Astrocyte (in vitro differentiated cells and primary cell): ENCODE data around the gene TRIM67. TPM values are rescaled to one million over a fixed set of nuclear protein-coding genes. Genes with fewer than 3 reads are reported as not detected.

Experiments
- DNase-seq: peaks from one replicate; pipeline ENCODE4 v3.0.0-alpha.2; 2010; ENCODE audit warnings: low read depth
- FAIRE-seq: peaks from 2 replicates; lab custom pipeline; 2011; peaks lifted over from hg19 to GRCh38; lab: Jason Lieb, UNC
- H2AFZ ChIP-seq: 2 replicates; pipeline ENCODE4 v1.6.0; 2012; ENCODE audit warnings: low read depth, low read length, inconsistent platforms
- H3K27ac ChIP-seq: 2 replicates; pipeline ENCODE4 v1.5.1; 2011; ENCODE audit warnings: low read depth, low read length, inconsistent platforms
- H3K27me3 ChIP-seq: 2 replicates; pipeline ENCODE4 v1.6.0; 2011; ENCODE audit warnings: low read length, inconsistent platforms; ENCODE audit not compliant: insufficient read depth
- H3K36me3 ChIP-seq: 2 replicates; pipeline ENCODE4 v1.5.1; 2011; ENCODE audit warnings: low read length, inconsistent platforms; ENCODE audit not compliant: insufficient read depth
- H3K4me1 ChIP-seq: 2 replicates; pipeline ENCODE4 v1.5.1; 2011; ENCODE audit warnings: low read length, inconsistent platforms; ENCODE audit not compliant: insufficient read depth
- H3K4me2 ChIP-seq: 2 replicates; pipeline ENCODE4 v1.6.0; 2012; ENCODE audit warnings: low read length, inconsistent platforms
- H3K4me3 ChIP-seq: 2 replicates; pipeline ENCODE4 v1.5.1; 2011; ENCODE audit warnings: low read depth, mild to moderate bottlenecking, low read length, inconsistent platforms; ENCODE audit not compliant: insufficient read depth
- H3K79me2 ChIP-seq: 2 replicates; pipeline ENCODE4 v1.6.0; 2012; ENCODE audit warnings: mild to moderate bottlenecking, low read length, inconsistent platforms; ENCODE audit not compliant: insufficient read depth
- H3K9ac ChIP-seq: 2 replicates; pipeline ENCODE4 v1.6.0; 2012; ENCODE audit warnings: mild to moderate bottlenecking, low read length, inconsistent platforms
- H3K9me3 ChIP-seq: 2 replicates; pipeline ENCODE4 v1.5.1; 2012; ENCODE audit warnings: low read depth, mild to moderate bottlenecking, low read length, inconsistent platforms; ENCODE audit not compliant: insufficient read depth
- H4K20me1 ChIP-seq: 2 replicates; pipeline ENCODE4 v1.6.0; 2012; ENCODE audit warnings: low read length, inconsistent platforms; ENCODE audit not compliant: insufficient read depth
- H3K27ac Mint-ChIP-seq: one replicate; pipeline ENCODE4 v1.8.0; 2021; ENCODE audit warnings: mild to moderate bottlenecking, mixed read lengths; ENCODE audit not compliant: unreplicated experiment
- H3K27me3 Mint-ChIP-seq: one replicate; pipeline ENCODE4 v1.8.0; 2021; ENCODE audit warnings: low read depth, mixed read lengths; ENCODE audit not compliant: unreplicated experiment
- H3K36me3 Mint-ChIP-seq: one replicate; pipeline ENCODE4 v1.8.0; 2021; ENCODE audit warnings: low read depth, mixed read lengths; ENCODE audit not compliant: unreplicated experiment
- H3K4me1 Mint-ChIP-seq: one replicate; pipeline ENCODE4 v1.8.0; 2021; ENCODE audit warnings: low read depth, mixed read lengths; ENCODE audit not compliant: unreplicated experiment
- H3K4me3 Mint-ChIP-seq: one replicate; pipeline ENCODE4 v1.8.0; 2021; ENCODE audit warnings: mild to moderate bottlenecking, moderate library complexity, mixed read lengths; ENCODE audit not compliant: unreplicated experiment
- H3K9me3 Mint-ChIP-seq: one replicate; pipeline ENCODE4 v1.8.0; 2021; ENCODE audit warnings: mild to moderate bottlenecking, mixed read lengths; ENCODE audit not compliant: unreplicated experiment
- EZH2 ChIP-seq: IDR thresholded peaks from 2 replicates; pipeline ENCODE4 v1.6.1; 2012; ENCODE audit warnings: mild to moderate bottlenecking, low read length, inconsistent platforms; ENCODE audit not compliant: insufficient read depth
- total RNA-seq: library from RNA; stranded (reverse); gene quantifications from 2 replicates; pipeline ENCODE4 v1.2.1, GENCODE V29; 2021
- TF ChIP-seq, protein P1 (sequence below): IDR thresholded peaks from 2 replicates; pipeline ENCODE4 v1.5.1; 2011; ENCODE audit warnings: low read depth, mild to moderate bottlenecking, inconsistent platforms, low read length, moderate library complexity; ENCODE audit not compliant: insufficient read depth

TRIM67 gene
- total RNA-seq, 1 donor from 2014 or later, result 0.89 TPM

DNA sequence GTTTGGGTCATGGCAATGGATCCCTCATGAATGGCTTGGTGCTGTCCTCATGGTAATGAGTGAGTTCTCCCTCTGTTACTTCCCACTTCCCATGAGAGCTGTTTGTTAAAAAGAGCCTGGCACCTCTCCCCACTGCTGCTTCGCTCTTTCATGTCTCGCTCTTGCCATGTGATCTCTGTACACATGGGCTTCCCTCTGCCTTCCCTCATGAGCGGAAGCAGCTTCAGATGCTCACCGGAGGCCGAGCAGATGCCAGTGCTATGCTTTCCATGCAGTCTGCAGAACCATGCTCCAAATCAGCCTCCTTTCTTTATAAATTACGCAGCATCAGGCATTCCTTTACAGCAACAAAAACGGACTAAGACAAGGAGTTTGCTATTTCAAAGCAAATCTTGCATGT is 64.3 kb downstream of the TRIM67 start:
- H3K9me3 ChIP-seq, result no peaks in the 10 kb centered on the region
- Mint-ChIP-seq H3K27me3 (no peaks in the 10 kb centered on the region), H3K9me3 (no peaks in the 10 kb centered on the region), H3K27ac (no peak overlapping the region), H3K4me1 (no peaks in the 10 kb centered on the region), H3K36me3 (peaks cover 22% of the 10 kb centered on the region), H3K4me3 (peak overlapping the region; percentile 5)
- no peaks in the 10 kb centered on the region for H3K27me3 ChIP-seq
- H3K4me3 ChIP-seq, result no peak overlapping the region
- peaks cover 4% of the 10 kb centered on the region for H3K79me2 ChIP-seq
- H3K9ac ChIP-seq, result no peak overlapping the region
- no peak for FAIRE-seq
- H3K4me1 ChIP-seq, result no peaks in the 10 kb centered on the region
- no peak overlapping the region for H3K4me2 ChIP-seq
- no peak overlapping the region for H3K27ac ChIP-seq
- peaks cover 17% of the 10 kb centered on the region for H3K36me3 ChIP-seq
- H2AFZ ChIP-seq, result no peak overlapping the region
- TF ChIP-seq, protein P1, sequence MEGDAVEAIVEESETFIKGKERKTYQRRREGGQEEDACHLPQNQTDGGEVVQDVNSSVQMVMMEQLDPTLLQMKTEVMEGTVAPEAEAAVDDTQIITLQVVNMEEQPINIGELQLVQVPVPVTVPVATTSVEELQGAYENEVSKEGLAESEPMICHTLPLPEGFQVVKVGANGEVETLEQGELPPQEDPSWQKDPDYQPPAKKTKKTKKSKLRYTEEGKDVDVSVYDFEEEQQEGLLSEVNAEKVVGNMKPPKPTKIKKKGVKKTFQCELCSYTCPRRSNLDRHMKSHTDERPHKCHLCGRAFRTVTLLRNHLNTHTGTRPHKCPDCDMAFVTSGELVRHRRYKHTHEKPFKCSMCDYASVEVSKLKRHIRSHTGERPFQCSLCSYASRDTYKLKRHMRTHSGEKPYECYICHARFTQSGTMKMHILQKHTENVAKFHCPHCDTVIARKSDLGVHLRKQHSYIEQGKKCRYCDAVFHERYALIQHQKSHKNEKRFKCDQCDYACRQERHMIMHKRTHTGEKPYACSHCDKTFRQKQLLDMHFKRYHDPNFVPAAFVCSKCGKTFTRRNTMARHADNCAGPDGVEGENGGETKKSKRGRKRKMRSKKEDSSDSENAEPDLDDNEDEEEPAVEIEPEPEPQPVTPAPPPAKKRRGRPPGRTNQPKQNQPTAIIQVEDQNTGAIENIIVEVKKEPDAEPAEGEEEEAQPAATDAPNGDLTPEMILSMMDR, result no peak
- TF ChIP-seq EZH2, result no peak
- H4K20me1 ChIP-seq, result peaks cover 8% of the 10 kb centered on the region
- DNase-seq, result no peak

DNA sequence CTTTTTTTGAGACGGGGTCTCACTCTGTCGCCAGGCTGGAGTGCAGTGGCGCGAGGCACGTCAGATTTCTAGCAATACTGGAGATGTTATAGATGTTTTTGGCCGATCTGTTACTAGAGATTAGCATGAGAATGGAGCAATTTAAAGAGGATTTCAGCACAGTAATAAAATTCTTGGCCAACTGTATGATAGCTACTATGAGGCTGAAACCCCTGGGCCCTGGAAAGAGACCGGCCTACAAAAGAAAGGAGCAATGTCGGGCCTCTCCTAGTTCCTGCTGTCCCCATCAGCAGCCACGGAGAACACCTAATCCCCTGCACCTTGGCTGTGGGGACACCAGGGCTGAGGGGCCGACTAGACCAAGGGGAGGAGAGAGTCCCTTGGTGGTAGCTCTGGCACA is 69.7 kb downstream of the TRIM67 start:
- Histone ChIP-seq H3K9ac (no peak overlapping the region), H3K9me3 (no peaks in the 10 kb centered on the region)
- no peak overlapping the region for H3K4me3 Mint-ChIP-seq

More for the DNA sequence above, 69.7 kb downstream of the TRIM67 start:
- Histone ChIP-seq H4K20me1 (peaks cover 14% of the 10 kb centered on the region), H3K27me3 (no peaks in the 10 kb centered on the region), H3K36me3 (peaks cover 11% of the 10 kb centered on the region), H3K79me2 (peaks cover 10% of the 10 kb centered on the region), H3K4me3 (no peak overlapping the region), H3K4me2 (no peak overlapping the region), H3K4me1 (no peaks in the 10 kb centered on the region), H2AFZ (no peak overlapping the region), H3K27ac (no peak overlapping the region)
- Mint-ChIP-seq H3K27ac (no peak overlapping the region), H3K27me3 (no peaks in the 10 kb centered on the region), H3K4me1 (no peaks in the 10 kb centered on the region), H3K36me3 (peaks cover 8% of the 10 kb centered on the region), H3K9me3 (no peaks in the 10 kb centered on the region)
- no peak for TF ChIP-seq EZH2
- TF ChIP-seq, protein P1, result no peak
- no peak for DNase-seq
- FAIRE-seq, result no peak
